ENCODE results near the gene SLC8A1.

Gene SLC8A1

DNA sequence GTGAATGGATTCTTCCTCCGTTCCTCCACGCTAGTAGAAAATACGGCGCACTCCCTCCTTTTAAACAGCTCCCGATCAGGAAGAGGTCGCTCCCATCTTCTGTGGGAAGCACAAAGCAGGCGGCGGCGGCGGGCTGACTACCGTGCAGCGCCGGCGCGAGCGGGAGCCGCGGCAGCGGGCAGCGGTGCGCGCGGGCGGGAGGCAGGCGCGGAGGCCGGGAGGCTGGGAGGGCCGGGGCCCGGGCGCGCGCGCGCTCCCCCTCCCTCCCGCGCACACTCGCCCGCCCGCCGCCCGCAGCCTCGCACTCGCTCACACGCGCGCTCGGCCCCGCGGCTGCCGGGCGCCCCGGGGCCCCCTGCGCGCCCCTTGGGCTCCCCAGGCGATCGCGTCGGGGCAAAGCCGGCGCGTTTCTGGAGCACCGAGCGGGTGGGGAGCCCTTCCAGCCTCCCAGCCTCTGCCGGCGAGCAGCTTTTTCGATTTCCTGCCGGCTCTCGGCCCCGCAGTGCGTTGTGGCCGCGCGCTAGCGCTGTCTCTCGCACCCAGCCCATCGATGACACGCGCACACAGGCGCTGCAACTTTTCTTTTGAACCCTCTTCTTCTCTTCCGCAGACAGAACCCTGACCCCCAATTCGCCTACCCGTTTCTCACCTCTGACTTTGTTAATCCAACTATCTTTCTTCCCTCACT is at the start of gene SLC8A1:
Gene SLC8A1 (minus strand): TSS at position 173 of the 688 bp plus-strand sequence.
- FAIRE-seq: no peak

DNA sequence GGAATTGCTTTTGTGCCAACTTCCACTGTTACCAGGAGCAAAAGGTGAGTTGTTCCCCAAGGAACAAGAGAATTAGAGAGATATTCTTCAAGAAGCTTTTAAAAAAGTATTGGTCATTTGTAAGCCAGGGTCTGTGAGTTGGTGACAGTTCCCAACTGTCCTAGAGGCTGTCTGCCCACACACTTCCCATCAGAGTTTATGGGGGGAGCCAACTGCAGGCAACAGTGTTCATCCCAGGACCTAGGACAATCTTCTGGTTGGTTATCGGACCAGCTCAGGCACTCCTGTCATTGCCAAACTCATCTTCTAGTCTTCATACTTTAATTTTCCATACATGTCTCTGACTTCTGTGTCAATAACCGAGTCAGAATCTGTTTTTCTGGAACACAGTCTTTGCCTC is 47.5 kb upstream of the SLC8A1 start:
- no peak for FAIRE-seq

DNA sequence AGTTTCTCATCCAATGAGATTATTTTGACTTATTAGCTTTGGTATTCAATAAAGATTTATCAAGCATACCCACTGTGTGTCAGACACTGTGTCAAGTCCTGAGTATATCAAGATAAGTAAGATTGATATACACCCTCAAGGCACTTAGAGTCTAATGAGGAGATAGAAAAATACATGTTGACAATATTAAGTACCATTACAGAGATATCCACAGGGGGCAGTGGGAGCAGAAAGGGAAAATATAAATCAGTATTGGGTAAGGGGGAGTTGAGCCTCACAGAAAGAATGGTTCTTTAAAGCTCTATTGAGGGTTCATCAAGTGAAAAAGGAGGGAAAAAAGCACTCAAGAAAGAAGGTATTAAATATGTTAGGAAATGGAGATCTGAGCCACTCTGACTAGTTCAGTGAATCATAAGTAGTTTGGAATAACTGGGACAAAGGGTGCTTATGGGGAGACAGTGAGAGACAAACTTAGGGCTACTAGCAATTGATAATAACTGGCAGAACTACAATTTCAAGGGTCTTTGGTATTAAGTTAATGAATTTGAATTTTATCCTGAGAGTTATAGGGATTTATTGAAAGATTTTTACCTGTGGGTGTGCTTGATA is 45.5 kb upstream of the SLC8A1 start:
- FAIRE-seq: no peak

DNA sequence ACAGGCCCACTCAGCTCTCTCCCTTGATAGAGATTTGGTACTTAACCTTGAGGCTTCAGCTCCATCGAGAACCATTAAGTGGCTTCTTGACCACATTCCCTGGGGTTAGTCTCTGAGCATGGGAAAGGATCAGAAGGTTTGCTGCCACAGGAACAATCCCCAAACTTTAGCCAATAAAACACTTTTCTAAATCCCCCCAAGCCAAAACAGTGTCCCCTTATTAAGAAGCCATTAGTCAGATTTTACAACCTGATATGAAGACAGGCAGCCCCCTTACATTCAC is 37.7 kb upstream of the SLC8A1 start:
- no peak for FAIRE-seq

DNA sequence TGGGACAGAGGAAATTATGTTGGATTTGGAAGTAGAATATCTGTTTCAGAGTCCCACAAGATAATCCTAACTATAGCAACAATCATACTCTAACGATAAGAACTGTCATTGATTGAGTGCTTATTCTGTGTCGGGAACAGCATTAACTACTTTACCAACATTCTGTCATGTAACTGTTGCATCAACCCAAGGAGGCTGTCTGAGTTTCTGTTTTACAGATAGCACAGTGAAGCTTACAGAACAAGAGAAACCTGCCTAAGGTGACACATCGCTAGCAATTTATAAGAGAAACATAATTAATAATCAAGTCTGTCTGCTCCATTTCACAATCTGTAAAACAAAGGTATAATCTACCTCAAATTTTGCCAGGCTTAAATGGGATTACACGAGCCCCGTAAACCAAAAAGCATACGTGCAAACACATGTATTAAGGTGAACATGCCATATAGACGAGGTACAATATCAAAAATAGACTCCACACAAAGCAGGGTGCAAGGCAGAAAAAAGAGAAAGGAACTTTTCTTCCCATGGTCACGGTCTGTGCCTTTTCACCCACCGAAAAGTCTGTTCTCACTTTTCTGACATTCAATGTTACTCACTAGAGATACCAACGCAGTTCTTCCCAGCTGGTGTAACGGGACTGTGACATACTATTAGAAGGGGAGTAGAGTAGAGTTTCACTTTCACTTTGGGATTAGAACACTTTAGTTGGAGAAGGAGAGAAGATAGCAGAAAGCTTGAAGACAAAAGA is 37.2 kb upstream of the SLC8A1 start:
- no peak for FAIRE-seq

DNA sequence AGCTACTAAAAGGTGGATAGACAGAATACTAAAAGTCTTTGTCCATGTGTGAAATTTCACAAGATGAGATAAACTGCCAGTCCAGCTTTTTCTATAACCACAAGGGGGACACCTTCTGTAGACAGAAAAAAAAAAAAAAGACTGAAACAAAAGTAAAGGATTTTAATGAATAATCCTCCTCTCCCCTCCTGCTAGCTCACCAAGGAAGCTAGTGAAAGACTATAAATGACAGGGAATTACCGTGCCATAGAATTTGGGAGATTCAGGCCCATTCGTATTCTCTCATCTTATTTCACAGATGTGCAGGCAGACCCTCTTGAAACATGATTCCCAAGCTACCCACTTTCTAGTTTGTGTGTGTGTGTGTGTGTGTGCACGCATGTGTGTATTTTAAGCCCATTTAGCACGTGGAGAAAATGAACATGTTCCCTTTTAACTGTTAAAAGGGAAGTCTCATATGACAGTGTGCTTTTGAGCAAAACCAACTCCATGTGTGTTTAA is 36.3 kb upstream of the SLC8A1 start:
- peak; percentile 95 for FAIRE-seq

DNA sequence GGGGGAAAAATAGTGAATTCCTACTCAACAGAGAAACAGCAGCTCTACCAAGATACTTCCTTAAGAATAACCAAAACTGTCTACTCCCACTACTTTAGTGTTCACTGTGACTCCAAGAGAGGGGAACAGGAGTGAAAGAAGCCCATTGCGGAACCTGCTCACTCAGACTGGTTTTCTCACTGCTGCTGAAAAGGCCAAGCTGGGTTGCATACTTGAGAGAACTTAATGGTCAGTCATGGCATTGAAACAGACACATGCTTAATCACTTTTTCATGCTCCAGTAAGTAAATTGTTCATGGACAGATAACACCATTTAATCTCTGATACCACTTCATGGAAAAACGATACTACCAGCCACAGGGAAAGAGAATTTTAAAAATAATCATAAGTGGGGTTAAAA is 35.7 kb upstream of the SLC8A1 start:
- no peak for FAIRE-seq

DNA sequence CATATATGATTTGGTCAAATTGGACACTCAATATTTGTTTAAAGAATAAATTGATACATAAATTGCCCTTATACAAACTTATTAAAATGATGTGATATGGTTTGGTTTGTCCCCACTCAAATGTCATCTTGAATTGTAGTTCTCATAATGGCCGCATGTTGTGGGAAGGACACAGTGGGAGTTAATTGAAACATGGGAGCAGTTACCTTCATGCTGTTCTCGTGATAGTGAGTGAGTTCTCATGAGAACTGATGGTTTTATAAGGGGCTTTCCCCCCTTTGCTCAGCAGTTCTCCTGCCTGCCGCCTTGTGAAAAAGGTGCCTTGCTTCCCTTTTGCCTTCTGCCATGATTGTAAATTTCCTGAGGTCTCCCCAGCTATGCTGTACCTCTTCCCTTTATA is 34.0 kb upstream of the SLC8A1 start:
- no peak for FAIRE-seq

DNA sequence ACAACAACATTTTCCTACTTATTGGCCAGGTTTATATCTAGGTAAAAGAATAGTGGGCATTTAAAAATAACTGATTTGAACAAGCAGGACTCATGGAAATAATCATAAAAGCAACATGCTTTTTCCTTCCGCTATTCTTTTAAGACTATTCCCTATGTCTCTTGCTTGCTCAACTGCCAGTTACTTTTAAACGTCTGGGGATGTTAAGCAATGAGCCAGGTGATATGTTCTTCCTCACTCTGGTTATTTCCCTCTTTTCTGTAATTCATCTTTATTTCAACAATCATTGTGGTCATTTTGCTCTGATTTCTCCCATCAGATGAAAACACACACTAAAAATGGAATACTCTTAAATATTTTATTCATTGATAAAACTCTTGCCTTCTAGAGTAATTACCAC is 33.4 kb upstream of the SLC8A1 start:
- no peak for FAIRE-seq

DNA sequence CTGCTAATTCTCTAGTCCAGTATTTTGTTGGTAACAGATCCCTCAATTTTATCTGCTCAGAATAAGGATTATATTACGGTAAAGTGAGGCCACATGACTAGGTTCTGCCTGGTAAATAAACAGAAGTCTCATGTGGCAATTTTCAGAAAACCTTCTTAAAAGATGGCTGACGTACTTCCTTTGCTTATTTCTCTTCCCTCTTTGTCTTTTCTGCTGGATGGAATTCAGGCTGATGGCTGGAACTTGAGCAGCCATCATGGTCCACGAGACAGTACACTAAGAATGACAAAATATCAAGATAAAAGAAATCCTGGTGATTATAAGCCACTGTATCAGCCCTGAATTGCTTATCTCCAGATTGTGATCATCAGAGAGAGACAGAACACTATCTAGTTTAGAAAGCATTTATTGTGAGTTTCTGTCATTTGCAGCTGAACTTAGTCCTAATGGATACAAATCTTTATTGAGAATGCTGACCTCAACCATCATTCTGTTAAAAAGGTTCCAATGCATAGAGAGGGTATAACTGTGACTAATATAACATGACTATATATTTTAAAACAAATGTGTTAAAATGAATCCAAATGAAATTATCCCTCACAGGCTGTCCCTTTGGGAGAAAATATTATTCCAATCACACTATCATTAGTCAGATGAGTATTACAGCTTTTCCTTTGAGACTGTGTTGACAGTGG is 31.8 kb upstream of the SLC8A1 start:
- no peak for FAIRE-seq

DNA sequence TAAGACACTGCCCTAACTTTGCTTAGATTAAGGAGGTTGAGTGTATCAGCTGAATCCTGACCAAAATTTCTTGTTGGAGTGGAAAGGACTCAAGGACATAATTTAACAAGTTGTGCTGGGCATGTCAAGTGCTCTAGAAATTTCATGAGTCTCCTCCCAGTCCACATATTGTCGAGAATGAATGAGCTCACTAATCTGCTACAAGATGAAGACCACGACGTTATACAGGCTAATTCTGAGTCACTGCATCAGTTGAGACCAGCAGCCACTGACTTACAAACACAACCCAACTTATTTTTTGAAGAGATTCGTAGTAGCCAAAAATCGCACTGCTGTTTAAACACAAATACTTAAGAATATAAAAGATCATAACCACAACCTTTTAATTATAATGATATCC is 28.7 kb upstream of the SLC8A1 start:
- no peak for FAIRE-seq

DNA sequence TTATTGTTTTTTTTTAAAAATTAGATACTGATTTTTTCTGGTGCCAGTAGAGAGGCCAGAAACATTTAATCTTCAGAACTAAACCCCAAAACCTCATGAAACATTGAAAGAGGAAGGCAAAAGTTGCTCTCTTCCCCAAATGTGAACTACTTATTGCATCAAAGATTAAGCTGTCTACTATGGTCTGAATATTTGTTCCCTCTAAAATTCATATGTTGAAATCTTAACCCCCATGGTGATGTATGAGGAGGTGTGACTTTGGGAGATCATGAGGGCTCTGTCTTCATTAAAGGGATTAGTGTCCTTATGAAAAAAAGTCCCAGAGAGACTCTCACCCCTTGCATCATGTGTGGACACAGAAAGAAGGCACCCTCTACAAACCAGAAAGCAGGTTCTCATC is 28.2 kb upstream of the SLC8A1 start:
- FAIRE-seq: no peak

DNA sequence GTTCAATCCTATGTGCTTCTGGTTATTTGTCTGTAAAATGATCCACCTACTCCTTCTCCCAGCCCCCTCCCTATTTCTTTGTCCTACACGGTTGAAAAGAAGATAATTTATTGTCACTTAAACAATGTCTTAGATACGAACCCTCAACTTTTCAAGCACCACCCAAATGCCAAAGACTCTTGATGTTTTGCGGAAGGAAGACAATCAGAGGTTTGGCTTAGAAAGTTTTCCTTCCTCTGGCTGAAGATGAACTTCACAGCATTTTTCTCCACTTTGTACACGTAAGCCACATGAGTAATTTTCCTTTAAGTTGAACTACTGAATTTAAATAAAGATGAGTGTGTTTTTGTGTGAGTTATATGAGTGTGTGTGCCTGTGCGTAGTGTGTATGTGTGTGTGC is 25.5 kb upstream of the SLC8A1 start:
- FAIRE-seq: no peak

DNA sequence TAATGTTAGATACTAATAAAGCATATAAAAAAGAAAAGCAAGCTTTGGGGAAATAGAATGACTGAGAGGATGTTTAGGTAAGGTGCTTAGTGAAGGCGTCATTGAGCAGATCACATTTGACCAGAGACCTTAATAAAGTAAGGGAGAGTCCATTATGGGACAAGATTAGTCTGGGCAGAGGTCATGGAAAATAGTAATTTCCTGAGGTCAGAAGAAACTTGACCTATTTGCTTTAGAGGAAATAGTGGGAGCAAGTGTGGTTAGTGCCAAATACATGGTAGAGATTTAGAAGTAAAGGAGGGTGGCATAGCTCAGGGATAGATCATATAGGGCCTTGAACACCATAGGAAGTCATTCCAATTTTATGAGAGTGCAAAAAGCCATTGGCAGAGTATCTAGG is 24.5 kb upstream of the SLC8A1 start:
- no peak for FAIRE-seq

DNA sequence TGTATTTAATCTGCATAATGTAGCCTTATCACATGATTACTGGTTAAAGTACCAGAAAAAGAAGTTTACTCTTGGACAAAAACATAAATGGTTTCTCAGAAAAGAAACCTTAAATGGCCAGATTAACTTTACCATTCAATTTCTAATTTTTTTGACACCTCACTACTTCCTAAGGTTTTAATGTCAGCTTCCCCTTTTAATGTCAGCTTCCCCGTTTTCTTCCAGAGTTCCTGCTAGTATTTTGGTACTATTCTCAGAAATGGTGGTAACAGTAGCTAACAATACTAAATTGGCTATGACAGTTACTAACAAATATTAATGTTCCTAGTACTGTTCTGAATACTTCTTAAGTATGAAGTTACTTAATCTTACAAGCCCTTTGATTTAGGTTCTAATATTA is 22.4 kb upstream of the SLC8A1 start:
- FAIRE-seq: peak; percentile 34

DNA sequence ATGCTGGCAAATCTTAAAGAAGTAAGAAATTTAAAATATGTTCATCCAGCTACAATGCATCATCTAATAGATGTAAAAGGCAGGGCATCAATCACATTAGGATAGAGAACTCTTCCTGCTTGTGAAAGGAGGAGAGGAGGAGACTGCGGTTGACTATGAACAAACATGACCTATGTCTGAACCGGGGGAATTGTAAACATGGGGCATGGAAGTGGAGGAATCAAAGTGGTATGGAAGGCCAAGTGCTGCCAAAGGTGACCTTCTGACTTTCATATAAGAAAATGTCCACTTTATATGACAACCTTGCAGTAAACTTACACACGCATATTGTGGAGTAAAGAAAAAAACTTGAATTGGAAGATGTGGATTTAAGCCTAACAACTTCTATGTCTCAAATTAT is 20.0 kb upstream of the SLC8A1 start:
- peak; percentile 66 for FAIRE-seq

DNA sequence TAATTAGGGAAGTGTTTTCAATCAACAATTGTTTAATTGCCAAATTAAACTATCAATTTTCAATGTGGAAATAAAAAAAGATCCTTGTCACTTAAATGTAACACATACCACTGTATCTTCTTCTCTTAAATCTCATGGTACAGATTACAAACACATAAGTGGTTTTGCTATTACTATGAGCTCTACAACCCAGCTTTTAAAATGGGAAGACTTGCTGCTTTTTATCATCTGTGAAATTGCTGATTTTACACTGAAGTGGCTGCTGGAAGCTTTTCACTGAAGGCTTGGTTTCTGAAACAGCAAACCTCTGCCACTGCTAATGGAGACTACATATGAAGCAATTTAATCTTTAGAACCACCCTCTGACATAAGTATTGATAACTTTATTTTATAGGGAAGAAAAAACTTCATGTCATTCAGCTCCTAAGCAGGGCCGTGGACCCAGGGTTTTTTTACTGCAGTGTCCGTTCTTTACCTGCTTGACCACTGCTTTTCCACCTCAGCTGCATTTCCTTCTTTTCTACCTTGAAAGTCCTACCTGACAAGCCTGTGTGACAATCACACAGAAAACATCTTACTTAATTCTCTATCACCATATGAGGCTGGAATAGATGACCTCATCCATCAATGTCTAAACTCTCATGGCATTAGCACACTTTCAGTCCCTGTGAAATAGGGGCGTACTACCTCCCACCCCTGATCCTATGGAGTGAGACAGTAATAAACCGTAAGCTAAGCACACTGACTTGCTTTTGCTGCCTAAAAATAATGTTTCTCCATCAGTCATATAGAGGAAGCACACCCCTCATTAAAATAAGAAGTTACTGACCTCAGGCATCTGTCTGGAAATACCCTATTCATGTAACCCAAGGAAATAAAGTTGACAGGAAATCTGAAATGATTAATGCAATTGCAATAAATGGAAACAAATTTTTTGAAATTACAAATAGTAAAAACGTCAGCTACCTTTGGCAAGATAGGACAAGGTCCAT is 19.2 kb upstream of the SLC8A1 start:
- FAIRE-seq: no peak

DNA sequence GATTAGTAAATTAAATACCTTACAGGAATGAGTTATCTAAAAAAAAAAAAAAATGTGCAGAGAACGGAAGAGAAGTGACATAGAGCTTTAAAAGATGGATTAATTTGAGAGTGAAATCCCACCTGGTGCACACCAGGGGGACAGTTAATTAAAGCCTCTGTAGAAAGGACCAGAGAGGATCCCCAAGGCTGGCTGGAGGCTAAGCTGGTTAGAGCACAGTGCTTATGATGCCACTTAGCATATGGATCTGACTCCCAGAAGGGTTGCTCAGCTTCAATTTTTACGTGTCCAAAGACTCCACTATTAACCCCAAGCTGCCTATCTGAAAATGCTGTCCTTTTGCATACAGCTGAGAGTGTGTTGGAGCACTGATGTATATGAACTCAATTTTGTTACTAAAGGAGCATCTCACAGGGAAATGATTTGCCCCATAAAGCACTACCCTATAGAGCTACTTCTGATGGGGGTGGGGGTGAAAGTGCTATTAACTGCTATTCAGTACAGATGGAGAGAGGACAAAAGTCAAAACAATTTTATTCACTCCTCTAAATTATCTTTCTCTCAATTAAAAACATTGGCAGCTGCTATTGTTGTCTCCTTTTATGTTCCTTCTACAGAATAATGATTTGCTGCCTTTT is 15.2 kb upstream of the SLC8A1 start:
- no peak for FAIRE-seq

DNA sequence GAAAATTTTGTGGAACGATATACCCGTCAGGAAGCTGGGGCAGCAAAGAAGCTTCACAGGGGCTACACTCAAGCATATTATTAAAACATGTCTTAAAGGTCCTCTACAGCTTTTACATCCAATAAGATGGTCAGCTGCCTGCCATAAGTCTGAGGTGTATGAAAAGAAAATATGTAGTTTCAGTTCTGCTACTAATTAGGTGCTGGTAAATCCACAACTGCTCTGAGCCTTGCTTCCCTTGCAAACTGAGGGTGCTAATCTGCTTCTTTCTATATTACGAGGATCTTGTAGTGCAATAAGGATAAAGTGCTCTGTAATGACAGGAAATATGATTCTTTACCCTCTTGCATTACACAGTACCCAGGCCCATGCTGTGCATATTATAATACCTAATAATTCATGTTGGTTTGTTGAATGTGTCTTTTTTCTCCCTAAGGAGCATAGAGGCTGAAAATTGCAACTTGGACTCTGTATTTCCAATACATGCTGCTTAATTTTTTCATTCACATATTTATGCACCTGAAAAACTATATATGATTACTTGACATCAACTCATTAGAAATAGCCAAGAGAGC is 14.5 kb upstream of the SLC8A1 start:
- FAIRE-seq: peak; percentile 23

DNA sequence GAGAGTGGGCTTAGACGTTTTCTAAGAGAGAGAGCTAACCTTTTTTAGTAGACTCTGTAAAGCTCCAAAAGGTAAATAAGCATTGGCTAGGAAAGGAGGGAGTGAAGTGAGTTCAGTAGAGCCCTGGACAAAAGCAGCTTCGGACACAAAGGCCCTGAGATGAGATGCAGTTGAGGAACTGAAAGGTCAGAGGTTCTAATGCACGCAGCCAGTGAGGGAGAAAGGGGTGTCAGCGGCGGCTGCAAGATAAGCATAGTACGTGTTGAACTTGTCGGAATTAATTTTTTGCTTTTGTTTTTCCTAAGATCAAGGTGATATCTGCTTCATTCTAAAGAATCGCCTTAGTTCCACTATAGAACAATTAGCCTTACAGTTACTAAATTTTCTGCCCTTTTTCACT is 11.2 kb upstream of the SLC8A1 start:
- no peak for FAIRE-seq

DNA sequence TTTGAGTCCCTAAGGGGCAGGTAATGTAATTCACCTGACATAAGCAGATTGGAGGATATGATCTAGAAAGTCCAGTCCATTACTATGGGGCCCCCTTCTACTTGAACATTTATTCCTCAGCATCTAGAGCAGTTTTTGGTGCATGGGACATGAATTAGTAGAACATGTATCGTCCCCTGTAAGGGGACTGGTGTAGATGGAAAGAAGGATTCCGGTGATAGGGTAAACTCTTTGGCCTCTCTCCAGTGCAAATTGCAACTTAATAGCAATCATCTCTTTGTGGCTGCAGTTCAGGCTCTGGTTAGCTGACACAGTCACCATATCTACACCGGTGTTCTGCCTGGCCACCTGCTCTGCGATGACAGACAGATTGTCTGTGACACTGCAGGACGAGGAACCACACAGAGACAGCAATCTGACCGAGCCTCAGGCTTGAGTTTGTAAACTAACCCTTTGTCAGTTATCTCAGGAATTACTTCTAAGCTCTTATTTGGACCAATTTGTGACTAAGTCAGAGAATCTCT is 6.4 kb upstream of the SLC8A1 start:
- FAIRE-seq: no peak
